T1000 (cell line): ENCODE data around the gene C16orf96.

ENCODE experiments used
- DNase-seq: peaks from one replicate; lab custom pipeline; 2025; ENCODE audit warnings: mixed read lengths; lab: John Stamatoyannopoulos, UW

The C16orf96 gene

DNA sequence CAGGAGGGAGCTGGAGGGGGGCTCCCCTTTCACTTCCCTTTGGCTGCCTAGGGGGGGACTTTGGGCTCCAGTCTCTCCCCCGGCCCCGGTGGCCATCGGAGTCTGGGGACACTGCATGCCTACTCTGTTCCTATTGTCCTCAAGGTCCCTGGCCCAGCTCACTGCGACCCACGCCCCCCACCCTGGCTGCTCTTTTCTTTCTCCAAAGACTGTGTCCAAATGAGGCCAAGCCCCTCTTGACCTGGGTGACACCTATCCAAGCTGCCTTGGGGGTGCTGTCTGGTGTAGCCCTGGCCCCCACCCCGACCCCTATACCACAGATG is 45.7 kb downstream of the C16orf96 start:
- DNase-seq = no peak

GRCh38 chr16:4602331-4602730 is 46.2 kb downstream of the C16orf96 start:
- DNase-seq = no peak

DNA sequence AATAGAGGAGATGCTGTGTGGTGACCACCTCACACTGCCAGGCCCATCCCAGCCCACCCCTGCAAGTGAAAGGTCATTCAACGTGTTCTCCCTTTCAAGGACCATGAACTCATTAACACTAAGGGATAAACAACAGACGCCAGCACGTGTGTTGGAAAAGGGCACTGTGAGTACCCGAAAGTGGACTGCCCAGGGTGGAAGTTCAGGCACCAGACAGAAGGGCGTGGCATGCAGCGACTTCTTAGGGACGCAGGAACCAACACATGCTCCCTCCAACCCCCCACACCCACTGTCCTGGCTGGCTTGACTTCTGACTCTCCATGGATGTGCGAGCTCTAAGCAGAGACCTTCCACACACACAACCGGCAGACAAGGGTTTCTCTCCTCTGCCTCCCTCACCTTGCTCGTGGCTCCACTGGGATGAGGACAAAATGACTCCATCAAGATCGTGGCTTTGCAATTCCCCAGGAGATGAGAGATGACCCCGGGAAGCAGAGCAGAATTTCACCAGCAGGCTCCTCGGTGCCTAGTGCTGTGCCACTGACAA is 47.6 kb downstream of the C16orf96 start:
- DNase-seq = no peak

GRCh38 chr16:4604401-4604800 is 48.3 kb downstream of the C16orf96 start:
- DNase-seq = no peak

DNA sequence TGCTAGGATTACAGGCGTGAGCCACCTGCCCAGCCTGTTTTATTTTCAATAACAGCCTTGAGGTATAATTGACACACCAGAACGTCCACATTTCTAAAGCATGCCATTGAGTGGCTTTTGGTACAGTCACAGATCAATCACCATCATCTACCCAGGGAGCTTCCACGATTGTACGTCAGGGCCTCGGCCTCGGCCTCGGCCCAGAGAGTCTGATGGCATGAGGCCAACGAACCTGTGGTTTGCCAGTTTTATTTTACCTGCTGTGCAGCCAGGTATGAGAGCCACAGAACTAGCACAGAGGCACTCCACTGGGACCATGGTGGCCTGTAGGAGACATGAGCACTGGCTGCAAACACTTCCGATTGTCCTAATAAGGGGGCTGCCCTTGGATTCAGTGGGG is 50.2 kb downstream of the C16orf96 start:
- DNase-seq = no peak

DNA sequence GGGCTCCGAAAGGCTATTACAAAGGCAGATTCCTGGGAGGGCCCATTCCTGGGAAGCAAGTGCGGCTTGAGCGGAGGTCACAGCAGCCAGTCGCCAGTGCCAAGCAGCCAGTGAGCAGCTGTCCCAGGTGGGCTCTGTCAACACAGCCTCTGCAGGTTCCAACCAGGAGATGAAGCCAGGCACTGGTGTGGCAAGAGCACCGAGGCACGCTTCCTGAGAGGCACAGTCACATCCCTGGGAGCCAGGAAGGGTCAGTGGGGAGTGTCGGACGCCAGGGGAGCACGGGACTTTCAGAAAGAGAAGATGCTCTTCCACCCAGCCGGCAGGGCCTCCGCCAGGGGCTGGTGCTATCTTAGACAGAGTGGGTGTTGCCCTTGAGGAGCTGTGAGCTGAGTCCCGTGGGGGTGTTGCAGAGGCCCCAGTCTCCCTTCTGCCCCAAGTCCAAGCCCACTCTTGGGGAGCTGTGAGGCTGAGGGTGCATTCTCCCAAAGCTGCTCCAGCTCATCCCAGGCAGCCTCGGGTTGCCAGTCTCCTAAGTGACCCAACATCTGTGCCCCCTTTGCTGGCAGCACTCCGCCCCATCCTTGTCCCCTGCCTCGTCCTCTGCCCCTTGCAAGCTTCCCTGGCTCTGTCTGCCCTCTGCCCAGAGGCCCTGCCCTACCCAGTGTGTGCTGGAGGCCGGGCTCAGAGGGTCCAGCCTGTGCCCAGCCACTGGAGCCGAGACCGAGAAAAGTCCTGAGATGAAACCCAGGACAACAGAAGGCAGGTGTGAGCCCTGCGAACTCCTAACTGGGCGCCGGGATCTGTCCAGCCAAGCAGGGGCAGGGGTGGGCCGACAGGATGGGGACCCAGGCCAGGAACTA is 51.9 kb downstream of the C16orf96 start:
- no peak for DNase-seq

DNA sequence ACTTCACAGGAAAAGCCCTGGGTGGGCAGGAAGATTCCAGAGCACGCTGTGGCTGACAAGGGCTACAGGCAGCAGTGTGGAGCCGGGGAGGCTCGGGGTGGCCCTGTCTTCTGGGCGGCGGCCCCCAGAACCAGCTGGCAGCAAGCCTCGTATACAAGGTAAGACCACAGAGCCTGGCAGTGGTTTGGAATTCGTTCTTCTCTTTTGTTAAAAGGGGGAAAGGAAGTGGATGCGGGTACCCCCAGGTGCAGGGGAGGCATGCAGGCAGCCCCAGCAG is 52.5 kb downstream of the C16orf96 start:
- no peak for DNase-seq

- DNase-seq = no peak
Observed at GRCh38 chr16:4609200-4610010, 53.3 kb downstream of the C16orf96 start.

GRCh38 chr16:4610011-4611005 is 54.2 kb downstream of the C16orf96 start:
- no peak for DNase-seq

- DNase-seq = no peak
Observed at GRCh38 chr16:4611337-4612021, 55.3 kb downstream of the C16orf96 start.

DNA sequence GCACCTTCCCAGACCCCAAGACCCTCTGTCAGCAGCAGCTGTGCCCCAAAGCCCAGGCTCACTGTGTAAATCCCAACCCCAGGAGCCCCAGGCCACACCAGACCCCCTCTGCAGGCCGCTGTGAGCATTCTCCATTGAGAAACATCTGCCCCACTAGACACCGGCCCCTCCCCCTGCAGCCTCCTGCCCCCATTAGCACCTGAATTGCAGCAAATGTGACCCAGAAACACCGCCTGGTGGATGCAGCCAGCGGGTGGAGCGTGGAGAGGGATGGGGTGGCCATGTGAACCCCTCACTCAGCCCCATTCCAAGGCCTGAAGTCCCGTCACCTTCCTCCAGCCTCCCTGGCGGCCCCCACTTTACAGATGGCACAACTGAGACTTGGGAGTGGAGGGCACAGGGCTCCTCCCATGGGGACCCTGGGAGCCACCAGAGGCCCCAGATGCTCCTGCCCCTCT is 56.4 kb downstream of the C16orf96 start:
- DNase-seq = no peak

- DNase-seq = no peak
Observed at GRCh38 chr16:4612977-4613635, 57.0 kb downstream of the C16orf96 start.

DNA sequence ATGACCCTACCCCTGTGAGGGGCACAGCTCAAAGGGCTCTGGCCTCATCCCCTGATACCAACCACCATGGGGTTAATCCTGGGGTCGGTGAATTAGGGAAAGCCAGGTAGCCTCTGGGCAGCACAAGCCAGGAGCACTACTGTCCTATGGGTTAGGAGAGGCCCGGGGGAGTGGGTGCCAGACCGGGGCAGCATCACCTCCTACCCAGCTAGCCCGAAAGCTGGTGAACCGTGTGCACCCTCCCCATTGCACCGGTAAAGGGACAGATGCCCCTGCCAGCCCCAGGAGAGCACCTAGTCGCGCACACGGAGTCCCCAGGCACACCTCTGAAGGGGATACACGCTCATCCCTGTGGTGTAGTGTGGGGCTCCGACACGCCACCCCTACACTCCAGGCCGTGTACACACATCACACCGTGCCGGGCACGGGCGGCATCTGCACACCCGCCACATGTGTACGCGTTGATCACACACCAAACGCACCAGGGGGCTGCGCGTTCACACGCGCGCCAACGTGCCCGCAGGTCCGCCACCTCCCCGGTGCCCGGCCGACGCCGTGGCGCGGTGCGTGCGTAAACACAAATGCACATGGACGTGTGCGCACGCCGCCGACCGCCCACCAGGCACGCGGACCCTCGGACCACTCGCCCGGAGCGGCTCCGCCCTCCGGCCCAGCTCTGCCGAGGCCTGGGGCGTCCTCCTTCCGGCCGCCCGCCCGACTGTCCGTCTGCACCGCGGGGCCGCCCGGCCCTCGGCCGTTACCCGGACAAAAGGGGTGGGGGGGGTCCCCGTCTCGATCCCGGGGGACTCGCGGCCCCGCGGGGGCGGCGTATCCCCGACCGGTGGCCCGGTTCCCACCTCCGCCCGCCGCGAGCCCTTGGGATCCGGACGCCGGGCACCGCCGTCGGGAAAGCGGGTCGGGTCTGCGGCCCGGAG is 57.8 kb downstream of the C16orf96 start:
- DNase-seq = no peak

DNA sequence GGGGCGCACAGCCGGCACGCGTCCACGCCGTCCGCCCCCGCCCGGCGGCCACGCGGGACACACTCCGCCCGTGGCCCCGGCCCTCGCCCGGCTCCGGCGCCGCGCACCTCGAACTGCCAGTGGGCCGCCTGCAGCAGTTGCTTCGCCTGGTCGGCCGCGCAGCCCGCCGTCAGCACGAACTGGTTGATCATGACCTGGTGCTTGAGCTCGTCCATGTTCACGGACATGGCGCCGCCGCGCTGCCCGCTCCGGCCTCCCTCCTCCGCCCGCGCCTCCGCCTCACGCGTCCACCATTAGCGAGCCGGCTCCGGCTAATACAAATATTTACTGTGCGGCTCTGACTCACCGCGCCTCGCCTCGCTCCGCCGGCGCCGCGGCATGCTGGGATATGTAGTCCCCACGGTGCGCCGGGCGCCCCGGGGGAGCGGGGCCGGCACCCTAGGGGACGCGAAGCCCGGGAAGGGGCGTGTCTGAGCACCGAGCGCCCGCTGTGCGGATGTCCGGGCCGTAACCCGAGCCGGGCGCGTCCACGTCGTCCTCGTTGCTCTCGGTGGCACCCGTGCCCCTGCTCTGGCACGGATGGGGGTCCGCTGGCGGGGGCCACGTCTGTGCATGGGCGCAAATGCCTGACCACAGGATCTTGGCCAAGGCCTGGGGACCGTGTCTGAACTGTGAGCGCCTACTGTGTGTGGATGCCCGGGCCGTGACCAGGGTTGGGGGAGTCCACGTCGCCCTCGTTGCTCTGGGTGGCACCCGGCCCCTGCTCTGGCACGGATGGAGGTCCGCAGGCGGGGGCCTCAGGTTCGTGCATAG is 58.6 kb downstream of the C16orf96 start, which contains the start of gene UBALD1:
TSS of gene UBALD1 (minus strand) at position 318 of the 813 bp plus-strand sequence. CDS start at position 227, 91 bp downstream.
- peak; percentile 88 for DNase-seq

GRCh38 chr16:4615384-4616046 is 59.4 kb downstream of the C16orf96 start:
- DNase-seq = no peak

DNA sequence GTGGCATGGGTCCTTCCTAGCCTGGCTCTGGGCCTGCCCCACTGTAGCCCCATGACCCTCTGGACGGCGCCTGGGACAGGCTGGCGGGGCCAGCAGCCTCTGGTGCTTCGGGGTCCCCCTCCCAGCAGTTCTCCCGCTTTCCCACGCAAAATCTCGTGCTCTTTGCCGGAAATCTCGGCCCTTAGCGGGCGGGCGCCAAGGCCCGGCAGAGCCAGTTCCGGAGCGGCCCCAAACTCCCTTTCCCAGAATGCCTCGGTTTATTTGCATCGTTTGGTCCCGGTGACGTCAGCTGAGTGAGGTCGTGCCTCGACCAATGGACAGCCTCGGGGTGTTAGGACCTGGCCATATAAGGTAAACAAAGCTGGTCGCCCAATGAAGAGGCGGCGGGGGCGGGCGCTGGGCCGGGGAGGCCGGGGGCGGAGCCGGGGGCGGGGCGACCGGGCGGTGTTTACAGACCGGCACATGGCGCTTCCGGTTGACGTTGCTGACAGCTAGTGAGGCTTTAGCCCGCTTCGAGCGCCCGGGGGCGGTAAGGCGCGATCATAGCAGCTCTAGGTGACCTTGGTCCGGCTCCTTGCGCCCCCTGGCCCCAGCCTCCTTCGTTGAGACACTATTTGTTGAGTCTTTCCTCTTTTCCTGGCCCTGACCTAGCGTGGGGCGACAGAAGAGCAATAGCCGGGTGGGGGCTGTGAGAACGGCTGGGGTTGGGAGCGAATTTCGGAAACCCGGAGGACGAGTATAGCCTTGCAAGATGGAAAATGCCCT is 60.1 kb downstream of the C16orf96 start:
- peak; percentile 99 for DNase-seq

DNA sequence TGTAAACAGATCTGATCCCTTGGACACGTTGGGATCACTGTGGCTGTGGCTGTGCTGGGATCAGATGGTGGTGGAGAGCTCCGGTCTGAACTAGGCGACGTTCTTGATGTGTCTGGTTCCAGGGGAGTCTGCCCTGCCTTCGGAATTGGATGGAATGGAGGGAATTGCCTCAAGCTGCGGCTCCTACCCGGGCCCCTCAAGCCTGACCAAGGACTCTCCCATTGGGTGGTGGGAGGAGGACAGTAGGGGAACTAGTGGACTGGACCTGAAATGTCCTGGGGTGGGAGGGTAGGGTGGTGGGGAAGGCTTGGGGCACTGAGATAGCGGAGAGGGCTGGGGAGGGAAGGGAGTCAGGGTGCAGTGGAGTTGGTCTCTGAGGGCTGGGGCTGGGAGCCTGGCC is 61.7 kb downstream of the C16orf96 start:
- no peak for DNase-seq
